IPS-18c (cell line): ENCODE data around the gene CPNE5.

Source experiments
- H3K4me3 ChIP-seq: 2 replicates; pipeline ENCODE4 v1.7.0; 2013; ENCODE audit warnings: low read depth, mild to moderate bottlenecking, low read length, moderate library complexity; ENCODE audit not compliant: insufficient read depth
- H3K9me3 ChIP-seq: one replicate; pipeline ENCODE4 v1.6.1; 2013; ENCODE audit warnings: mild to moderate bottlenecking, low read length, moderate library complexity; ENCODE audit not compliant: control insufficient read depth, insufficient read depth

Gene CPNE5

GRCh38 chr6:36751833-36752186 lies 87.4 kb downstream of the CPNE5 start:
- no peak overlapping the region for H3K4me3 ChIP-seq
- H3K9me3 ChIP-seq: peaks cover 6% of the 10 kb centered on the region

GRCh38 chr6:36751091-36751490 lies 88.2 kb downstream of the CPNE5 start:
- H3K4me3 ChIP-seq: no peak overlapping the region

DNA sequence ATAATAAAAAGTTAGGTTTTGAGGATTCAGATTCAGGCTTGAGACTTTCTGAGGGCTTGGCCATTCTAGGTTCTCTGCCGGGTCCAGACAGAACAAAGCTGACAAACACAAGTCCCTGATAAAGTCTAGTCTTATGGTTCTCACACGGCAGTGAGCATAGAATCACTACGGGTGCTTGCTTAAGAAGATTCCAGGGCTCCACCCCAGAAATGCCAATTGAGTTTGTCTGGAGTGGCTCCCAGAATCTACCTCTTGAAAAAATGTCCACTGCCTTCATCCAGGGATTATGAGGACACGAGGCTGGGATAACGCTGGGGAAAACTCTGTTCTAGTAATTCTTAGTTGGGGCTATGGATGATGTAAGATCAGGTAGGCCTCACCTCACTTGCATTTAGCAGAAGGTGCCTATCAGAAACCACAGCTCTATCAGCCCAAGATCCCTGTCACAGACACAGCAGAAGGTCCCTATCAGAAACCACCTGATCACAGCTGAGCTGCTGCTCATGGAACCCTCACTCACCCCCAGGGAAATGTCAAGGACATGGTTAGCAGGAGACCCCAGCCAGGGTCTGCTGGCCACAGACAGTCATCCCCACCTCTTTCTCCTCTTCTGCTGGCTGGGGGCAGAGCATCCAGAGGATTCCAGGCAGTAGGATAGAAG lies 89.3 kb downstream of the CPNE5 start:
- peaks cover 6% of the 10 kb centered on the region for H3K9me3 ChIP-seq
- H3K4me3 ChIP-seq: no peak overlapping the region

More at GRCh38 chr6:36751091-36751490, 88.2 kb downstream of the CPNE5 start:
- H3K9me3 ChIP-seq: peaks cover 6% of the 10 kb centered on the region

GRCh38 chr6:36746251-36746650 lies 93.0 kb downstream of the CPNE5 start:
- Histone ChIP-seq H3K4me3 (no peak overlapping the region), H3K9me3 (peaks cover 6% of the 10 kb centered on the region)

DNA sequence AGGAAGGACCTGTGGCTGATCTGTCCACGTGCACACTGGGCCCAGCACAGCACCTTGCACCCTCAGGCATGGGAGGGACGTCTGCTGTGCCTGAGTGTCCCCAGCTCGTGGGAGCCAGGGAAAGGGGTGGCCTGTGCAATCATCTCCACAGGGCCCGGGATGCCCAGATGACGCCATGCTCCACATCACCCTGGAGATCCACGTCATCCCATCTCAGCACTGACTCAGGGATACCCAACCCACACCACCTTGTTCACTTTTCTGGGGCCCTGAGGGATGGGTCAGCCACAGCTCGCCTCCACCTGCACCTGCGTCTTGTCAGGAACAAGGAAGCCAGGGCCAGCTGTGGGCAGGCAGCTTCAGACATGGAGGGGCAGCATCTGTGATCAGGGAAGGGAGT lies 93.4 kb downstream of the CPNE5 start:
- peaks cover 6% of the 10 kb centered on the region for H3K9me3 ChIP-seq
- H3K4me3 ChIP-seq: no peak overlapping the region

DNA sequence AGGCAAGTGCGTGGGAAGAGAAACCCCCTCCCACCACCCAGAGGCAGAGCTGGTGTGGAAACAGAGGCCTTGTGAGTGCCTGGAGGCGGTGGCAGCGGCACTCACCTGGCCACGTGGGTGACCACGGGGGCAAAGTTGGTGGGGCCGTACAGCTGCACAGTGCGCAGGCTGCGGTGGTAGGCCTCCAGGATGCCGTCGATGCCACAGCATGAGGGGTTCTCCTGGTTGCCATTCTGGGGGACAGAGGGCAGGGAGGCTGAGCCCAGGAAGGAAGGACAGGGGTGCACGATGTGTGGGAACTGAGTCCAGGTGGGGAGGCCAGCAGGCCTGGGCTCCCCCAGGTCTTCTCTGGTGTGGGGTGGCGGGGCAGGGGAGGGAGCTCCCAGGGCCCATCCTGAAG lies 94.0 kb downstream of the CPNE5 start:
- Histone ChIP-seq H3K4me3 (no peak overlapping the region), H3K9me3 (peaks cover 6% of the 10 kb centered on the region)

DNA sequence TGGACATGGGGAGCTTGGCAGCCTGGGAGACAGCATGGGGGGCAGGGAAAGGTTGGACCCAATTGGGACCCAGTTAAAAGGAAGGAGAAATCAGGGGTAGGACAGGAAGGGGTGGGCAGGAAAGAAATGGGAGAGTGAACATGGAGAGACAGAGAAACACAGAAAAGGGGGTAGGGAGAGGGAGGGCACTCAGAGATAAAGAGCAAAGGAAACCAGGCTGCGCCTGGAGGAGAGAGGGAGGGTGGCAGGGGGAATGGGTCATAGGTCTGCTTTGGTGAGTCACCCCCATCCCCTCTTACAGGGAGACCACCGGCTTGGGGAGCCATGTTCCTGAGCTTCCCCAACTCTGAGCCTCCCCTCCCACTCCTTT lies 95.0 kb downstream of the CPNE5 start:
- Histone ChIP-seq H3K4me3 (no peak overlapping the region), H3K9me3 (peaks cover 6% of the 10 kb centered on the region)

DNA sequence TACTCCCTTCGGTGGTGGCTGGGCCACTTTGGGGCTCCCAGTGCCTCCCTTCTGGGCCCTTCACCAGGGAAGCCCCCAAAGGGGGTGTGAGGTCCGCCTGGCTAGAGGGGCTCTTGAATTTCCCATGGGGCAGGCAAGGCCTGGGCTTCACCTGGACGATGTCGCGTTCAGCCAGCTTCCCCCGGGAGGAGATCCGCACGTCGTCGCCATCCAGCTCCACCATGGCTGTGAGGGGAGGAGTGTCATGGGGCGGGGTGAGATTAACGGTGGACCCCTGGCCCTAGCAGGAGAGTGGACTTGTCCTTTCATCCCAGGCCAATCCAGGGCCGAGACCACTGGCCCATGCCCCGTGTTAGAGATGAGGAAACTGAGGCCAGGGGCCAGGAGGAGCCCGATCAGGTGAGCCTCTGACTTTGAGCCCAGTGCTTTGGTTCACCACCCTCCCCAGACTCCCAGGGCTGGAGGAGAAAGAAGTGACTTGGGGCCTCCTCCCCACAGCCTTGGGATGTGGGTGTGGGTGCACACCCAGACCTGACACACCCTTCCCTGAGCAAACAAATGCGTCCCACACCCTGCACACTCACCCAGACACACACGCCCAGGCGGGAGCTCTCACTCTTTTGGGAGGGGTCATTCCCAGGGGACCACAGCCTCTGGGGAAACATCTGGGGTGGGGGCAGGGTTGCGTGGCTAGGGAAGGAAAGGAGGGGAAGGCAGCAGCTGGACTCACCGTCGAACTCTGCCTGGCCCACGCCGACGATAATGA lies 95.5 kb downstream of the CPNE5 start:
- Histone ChIP-seq H3K9me3 (peaks cover 2% of the 10 kb centered on the region), H3K4me3 (no peak overlapping the region)

GRCh38 chr6:36743032-36743431 lies 96.2 kb downstream of the CPNE5 start:
- no peak overlapping the region for H3K4me3 ChIP-seq
- no peaks in the 10 kb centered on the region for H3K9me3 ChIP-seq

DNA sequence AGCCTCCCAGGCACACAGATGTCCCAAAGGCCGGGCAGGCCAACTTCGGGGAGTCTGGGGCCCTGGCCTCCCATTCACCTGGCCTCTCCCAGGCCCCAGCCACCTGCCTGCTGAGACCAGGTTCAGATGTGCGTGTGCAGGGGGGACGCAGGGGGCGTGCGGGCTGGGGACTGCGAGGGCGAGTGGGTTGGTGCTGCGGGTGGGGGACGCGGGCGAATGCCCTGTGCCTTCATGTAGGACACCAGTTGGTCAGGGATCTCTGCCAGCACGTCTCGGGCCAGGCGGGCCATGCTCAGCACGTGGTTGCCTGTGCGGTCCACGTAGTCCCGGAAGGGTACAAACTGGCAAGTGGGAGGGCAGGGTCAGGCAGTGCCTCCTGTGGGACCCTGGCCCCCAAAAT lies 97.1 kb downstream of the CPNE5 start:
- H3K4me3 ChIP-seq: no peak overlapping the region
- H3K9me3 ChIP-seq: no peaks in the 10 kb centered on the region

- no peaks in the 10 kb centered on the region for H3K9me3 ChIP-seq
- no peak overlapping the region for H3K4me3 ChIP-seq
Measured at GRCh38 chr6:36740818-36741179, 98.4 kb downstream of the CPNE5 start.

GRCh38 chr6:36739947-36740817 lies 99.1 kb downstream of the CPNE5 start:
- no peaks in the 10 kb centered on the region for H3K9me3 ChIP-seq
- no peak overlapping the region for H3K4me3 ChIP-seq

DNA sequence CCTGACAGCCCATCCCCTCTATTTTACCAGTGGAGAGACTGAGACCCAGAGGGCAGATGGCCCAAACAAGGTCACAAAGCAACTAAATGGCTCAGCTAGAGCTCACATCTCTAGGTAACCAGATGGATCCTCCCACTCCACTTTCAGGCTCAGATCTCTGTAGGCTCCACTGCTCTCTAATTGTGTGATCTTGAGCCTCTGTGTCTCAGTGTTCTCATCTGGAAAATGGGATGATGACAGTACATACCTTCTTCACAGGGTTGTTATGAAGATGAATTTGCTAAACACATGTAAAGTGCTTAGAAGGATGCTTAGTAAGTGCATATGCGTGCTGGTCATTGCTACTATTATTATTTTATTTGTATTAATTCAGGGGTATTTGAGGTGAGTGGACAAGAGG lies 101.1 kb downstream of the CPNE5 start:
- H3K9me3 ChIP-seq: no peaks in the 10 kb centered on the region

GRCh38 chr6:36737043-36737785 lies 102.0 kb downstream of the CPNE5 start:
- no peaks in the 10 kb centered on the region for H3K9me3 ChIP-seq
- H3K4me3 ChIP-seq: no peak overlapping the region

More for the DNA sequence above, 101.1 kb downstream of the CPNE5 start:
- H3K4me3 ChIP-seq: no peak overlapping the region

DNA sequence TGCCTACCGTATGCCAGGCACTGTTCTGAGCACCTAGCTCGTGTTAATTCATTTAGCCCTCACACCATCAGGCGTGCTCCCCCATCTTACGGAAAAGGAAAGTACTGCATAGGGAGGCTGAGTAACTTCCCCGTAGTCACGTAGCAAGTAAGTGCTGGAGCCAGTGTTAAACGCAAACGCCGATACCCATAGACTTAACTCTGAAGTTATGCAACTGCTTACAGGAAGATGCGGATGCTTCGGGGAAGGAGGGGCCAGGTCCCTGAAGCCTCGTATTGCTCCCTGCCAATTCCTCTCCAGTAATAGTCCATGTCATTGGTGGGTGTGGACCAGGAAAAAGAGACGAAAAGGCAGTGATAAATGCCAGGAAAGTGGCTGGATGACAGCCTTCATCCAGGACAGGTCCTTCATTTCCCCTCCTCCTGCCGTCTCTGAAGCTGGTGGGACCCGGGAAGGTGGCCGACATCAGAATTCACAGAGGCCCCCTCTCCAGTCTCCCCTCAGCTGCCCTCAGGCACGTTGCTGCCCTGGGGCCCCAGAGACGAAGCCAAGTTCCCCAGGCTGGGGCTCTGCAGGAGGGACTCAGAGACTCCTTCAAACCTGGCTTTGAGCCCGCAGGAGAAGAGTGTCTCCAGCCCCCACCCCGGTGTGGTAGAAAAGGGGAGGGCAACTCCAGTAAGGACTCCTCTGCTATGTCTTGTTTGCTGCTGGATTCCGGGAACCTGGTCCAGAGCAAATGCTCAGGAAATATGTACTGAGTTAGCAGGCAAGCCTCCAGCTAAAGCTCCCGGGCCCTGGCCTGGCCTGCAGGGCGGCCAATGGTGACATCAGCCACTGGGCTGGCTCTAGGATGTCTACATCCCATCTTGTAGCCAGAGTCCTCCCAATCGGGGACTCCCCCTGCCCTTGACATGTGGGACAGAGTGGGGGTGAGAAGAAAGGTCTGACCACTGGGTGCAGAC lies 103.9 kb downstream of the CPNE5 start:
- no peak overlapping the region for H3K4me3 ChIP-seq
- no peaks in the 10 kb centered on the region for H3K9me3 ChIP-seq

DNA sequence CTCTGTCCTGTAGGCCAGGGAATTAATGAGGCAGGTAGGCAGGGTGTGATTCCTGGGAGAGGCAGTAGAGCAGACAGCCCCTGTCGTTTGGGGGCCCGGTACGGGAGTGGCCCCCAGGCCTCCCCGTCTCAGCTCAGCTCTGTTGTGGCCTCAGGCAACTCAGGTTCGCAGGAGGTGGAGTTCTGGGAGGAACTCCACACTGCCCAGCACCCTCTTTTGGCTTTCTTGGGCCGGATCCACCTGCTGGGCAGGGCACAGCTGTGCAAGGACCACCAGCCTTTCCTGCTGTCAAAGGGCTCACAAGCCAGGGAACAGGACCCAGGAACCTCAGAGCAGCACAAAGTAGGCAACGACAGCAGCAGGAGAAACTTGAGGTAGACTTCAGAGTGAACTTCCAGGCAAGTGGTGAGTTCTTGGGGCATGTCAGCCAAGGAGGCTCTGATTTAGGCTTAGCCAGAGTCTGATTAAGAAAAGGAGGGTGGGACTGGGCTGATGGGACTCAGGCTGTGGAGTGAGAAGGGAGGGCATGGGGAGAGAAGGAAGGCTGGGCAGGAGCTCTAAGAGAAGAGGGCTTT lies 104.7 kb downstream of the CPNE5 start:
- Histone ChIP-seq H3K4me3 (no peak overlapping the region), H3K9me3 (no peaks in the 10 kb centered on the region)
